ENCODE measurements around the gene LMO7.
"Not testable (repeated sequence)": the region's sequence is repeated elsewhere in the genome, so short reads cannot be mapped to it uniquely, and the experiment has no call there.

LMO7 gene

GRCh38 chr13:75648446-75648845 lies 12.3 kb downstream of the LMO7 start:
- DNase-seq: no peak

GRCh38 chr13:75651013-75651412 lies 14.9 kb downstream of the LMO7 start:
- no peak for DNase-seq

- no peak for DNase-seq
Observed at GRCh38 chr13:75652726-75653125, 16.6 kb downstream of the LMO7 start.

- DNase-seq: no peak
Observed at GRCh38 chr13:75656425-75656989, 20.4 kb downstream of the LMO7 start.

GRCh38 chr13:75657111-75657510 lies 21.0 kb downstream of the LMO7 start:
- no peak for DNase-seq

DNA sequence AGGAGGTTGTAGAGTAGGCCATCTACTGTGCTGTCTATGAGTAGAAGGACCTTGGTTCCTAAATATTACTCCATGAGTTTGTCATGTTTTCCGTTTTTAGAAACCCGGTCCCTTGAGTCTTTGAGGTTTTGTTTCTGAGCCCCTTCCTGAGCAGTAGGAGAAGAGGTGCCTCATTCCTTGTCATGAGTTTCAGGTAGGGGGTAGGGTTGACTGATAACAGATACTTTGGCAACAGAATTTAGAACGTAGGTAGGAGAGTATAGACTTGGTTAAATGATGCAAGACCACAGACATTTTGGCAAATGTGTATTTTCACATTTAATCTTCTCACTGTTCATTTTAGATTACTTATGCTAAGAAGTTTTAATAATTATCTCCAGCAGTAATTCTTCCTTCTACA lies 24.6 kb downstream of the LMO7 start:
- no peak for DNase-seq

GRCh38 chr13:75661443-75661842 lies 25.3 kb downstream of the LMO7 start:
- DNase-seq: no peak

DNA sequence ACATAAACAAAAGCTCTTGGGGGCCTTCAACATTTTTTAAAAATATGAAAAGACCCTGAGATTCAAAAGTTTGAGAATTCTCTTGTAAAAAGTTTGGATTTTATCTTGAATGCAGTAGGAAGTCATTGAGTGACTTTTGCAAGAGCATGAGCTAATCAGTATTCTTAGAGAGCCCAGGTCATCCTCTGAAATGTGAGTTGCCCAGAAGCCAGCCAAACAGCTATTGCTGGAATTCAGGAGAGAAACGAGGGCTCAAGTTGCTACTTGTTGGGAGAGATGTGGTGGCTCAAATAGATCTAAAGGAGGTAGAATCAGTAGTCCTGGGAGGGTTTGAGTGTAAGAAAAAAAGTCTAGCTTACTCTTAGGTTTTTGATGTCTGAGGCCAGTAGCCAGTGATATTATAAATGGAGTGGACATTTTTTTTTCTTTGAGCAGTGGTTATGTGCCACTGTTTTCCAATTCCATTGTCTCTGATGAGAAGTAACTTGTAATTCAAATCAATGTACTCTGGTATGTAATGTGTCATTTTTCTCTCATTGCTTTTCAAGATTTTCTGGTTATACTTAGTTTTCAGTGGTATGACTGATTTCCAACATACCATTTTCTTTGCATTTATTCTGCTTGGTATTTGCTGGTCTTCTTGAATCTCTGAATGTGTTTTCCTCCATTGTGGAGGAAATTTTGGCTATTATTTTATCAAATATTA lies 30.7 kb downstream of the LMO7 start:
- DNase-seq: no peak

GRCh38 chr13:75669706-75670105 lies 33.6 kb downstream of the LMO7 start:
- no peak for DNase-seq

DNA sequence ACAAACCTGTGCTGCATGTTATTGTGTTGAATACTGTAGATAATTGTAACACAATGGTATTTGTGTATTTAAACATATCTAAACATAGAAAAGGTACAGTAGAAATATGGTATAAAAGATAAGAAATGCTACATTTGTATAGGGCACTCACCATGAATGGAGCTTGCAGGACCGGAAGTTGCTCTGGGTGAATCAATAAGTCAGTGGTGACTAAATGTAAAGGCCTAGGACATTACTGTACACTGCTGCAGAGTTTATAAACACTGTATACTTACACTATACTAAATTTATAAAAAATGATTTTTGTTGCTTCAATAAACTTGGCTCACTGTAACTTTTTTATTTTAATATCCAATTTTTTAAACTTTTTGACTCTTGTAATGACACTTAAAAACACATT lies 34.4 kb downstream of the LMO7 start:
- no peak for DNase-seq

- no peak for DNase-seq
Observed at GRCh38 chr13:75675421-75675820, 39.3 kb downstream of the LMO7 start.

DNA sequence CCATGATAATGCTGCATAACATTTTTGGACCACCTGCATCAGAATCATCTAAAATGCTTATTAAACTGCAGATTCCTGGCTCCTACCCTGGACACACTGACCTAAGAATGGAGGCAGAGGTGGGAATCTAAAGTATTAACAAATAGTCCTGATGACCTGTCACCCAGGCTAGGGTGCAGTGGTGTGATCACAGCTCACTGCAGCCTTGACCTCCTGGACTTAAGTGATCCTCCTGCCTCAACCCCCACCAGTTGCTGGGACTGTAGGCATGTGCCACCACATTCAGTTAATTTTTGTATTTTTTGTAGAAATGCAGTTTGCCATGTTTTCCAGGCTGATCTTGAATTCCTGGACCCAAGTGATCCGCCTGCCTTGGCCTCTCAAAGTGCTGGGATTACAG lies 43.3 kb downstream of the LMO7 start:
- DNase-seq: no peak

DNA sequence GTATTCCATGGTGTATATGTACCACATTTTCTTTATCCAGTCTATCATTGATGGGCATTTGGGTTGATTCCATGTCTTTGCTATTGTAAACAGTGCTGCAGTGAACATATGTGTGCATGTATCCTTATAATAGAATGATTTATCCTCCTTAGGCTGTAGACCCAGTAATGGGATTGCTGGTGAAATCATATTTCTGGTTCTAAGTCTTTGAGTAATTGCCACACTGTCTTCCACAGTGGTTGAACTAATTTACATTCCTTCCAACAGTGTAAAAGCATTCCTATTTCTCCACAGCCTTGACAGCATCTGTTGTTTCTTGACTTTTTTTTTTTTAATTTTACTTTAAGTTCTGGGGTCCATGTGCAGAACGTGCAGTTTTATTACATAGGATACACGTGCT lies 44.1 kb downstream of the LMO7 start:
- DNase-seq: not testable (repeated sequence)

DNA sequence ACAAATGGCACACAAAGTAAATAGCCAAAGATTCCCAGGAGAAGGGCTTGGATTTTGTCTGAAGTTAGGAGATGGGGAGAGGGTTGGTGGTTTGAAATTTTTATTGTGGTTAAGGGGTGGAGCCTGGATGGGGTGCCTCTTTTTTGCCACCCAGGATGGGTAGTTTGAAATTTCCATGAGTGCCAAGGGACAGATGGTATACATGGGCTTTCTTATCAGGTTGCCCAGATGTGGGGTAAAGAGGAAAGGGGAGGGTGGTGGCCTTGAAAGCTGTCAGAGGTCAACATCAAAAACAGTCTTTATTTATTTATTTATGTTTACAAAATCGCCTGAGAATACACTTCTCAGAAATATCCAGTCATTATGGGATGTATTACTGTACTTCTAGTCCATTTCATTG lies 46.2 kb downstream of the LMO7 start:
- no peak for DNase-seq

- peak; percentile 47 for DNase-seq
Observed at GRCh38 chr13:75685239-75685697, 49.1 kb downstream of the LMO7 start.

- DNase-seq: peak; percentile 46
Observed at GRCh38 chr13:75687150-75687763, 51.1 kb downstream of the LMO7 start.

DNA sequence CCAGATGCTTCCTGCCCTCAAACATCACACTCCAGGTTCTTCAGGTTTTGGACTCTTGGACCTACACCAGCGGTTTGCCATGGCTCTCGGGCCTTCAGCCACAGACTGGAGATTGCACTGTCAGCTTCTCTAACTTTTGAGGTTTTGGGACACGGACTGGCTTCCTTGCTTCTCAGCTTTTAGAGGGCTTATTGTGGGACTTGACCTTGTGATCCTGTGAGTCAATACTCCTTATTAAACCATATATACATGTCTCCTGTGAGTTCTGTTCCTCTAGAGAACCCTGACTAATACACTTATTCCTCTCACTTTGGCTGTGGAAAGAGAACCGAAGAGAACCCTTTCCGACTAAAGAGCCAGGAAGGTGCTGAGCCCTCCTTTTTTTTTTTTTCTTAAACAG lies 53.6 kb downstream of the LMO7 start:
- DNase-seq: no peak

GRCh38 chr13:75690607-75691006 lies 54.5 kb downstream of the LMO7 start:
- DNase-seq: no peak

GRCh38 chr13:75691183-75691582 lies 55.1 kb downstream of the LMO7 start:
- no peak for DNase-seq

GRCh38 chr13:75693227-75693626 lies 57.1 kb downstream of the LMO7 start:
- peak; percentile 3 for DNase-seq

DNA sequence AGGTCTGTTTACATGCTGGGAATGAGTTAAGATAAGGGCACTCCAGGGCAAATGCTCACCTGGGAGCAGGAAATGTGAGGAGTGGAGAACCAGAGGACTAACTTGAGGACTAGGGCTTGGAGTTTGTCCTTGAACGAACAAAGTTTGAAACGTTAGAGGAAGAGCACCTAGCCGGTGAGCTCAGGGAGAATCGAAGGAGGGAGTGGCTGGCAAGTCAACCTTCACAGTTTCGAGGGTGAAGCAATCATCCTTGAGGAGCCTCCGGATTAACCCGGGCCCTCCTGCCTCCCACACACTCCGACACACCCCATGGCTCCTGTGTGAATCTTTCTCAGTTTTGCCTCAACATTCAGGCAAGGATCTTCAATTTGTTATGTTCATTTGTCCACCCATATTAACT lies 58.6 kb downstream of the LMO7 start:
- no peak for DNase-seq

GRCh38 chr13:75695908-75696307 lies 59.8 kb downstream of the LMO7 start:
- DNase-seq: peak; percentile 46

DNA sequence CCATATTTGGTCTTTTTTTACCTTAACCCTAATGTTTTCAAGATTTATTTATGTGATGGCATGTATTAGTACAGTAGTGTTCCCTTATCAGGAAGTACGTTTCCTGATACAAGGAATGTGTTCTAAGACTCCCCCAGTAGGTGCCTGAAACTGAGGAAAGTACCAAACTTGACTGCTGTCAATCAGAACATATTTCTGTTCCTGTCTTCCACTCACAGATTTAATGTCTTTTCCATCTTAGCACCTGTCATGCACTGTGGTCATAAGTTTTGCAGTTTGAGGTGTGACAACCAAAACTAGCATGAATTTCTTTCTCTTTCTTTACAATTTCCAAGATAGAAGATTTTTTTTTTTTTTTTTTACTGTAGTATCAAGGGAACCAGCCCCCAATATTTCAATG lies 62.9 kb downstream of the LMO7 start:
- DNase-seq: no peak

- not testable (repeated sequence) for DNase-seq
Observed at GRCh38 chr13:75699717-75700116, 63.6 kb downstream of the LMO7 start.

DNA sequence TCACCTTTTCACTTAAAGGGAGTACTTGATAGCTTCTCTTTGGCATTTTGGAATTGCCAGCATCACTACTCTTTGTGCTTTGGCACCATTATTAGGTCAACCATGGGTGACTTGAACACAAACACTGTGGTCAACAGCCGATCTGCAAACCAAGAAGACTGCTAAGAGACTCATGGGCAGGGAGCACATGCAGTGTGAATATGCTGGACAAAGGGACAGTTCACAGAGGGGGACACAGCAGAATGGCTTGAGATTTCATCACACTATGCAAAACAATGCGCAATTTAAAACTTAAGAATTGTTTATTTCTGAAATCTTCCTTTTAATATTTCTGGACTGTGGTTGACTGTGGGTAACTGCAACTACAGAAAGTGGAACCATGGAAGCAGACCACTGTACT lies 64.4 kb downstream of the LMO7 start:
- DNase-seq: no peak
